PC-3 (cell line): ENCODE measurements around the gene BTD. TPM values are rescaled to one million over a fixed set of nuclear protein-coding genes. Genes with fewer than 3 reads are reported as not detected.

Experiments
- ATAC-seq: fragments of 200-7000 bp; cut with Tn5 transposase; 2 replicates; pipeline ENCODE4 v1.9.1; 2020; ENCODE audit warnings: mild to moderate bottlenecking, moderate library complexity
- BruUV-seq: library from RNA; stranded (reverse); fragments of 400-500 nt; replicated peaks from 2 replicates; lab custom pipeline; 2021; lab: Mats Ljungman, UMichigan
- CTCF ChIA-PET: fragments of 300-600 bp; sonication (Branson Sonifier 250); formaldehyde crosslinking; loops from one replicate; lab custom pipeline; 2022; ENCODE audit warnings: antibody characterized with exemption; lab: Charles Lee
- POLR2A ChIA-PET: fragments of 300-600 bp; sonication (Branson Sonifier 250); formaldehyde crosslinking; loops from one replicate; lab custom pipeline; 2022; ENCODE audit warnings: antibody characterized with exemption; ENCODE audit not compliant: unreplicated experiment; lab: Charles Lee
- DNase-seq: peaks from one replicate; pipeline ENCODE4 v3.0.0-alpha.2; 2015
- H2AFZ ChIP-seq: fragments of 300-600 bp; sonication (generic); 2 replicates; pipeline ENCODE4 v1.6.0; 2016; ENCODE audit warnings: antibody characterized with exemption, low read length
- H3F3A ChIP-seq: fragments of 300-600 bp; sonication (generic); one replicate; pipeline ENCODE4 v1.6.0; 2017; ENCODE audit warnings: antibody characterized with exemption, low read length, control low read depth, mild to moderate bottlenecking; ENCODE audit not compliant: unreplicated experiment
- H3K27ac ChIP-seq: fragments of 300-600 bp; sonication (generic); 2 replicates; pipeline ENCODE4 v1.5.1; 2016; ENCODE audit warnings: mild to moderate bottlenecking, low read length
- H3K27me3 ChIP-seq: fragments of 300-600 bp; sonication (generic); 2 replicates; pipeline ENCODE4 v1.6.1; 2016; ENCODE audit warnings: low read length, mixed read lengths
- H3K36me3 ChIP-seq: fragments of 300-600 bp; sonication (generic); 2 replicates; pipeline ENCODE4 v1.6.1; 2016; ENCODE audit warnings: low read depth, mixed run types, low read length, mixed read lengths
- H3K4me1 ChIP-seq: fragments of 300-600 bp; sonication (generic); 2 replicates; pipeline ENCODE4 v1.5.1; 2016; ENCODE audit warnings: low read length; ENCODE audit not compliant: insufficient read depth
- H3K4me2 ChIP-seq: fragments of 300-600 bp; sonication (generic); 2 replicates; pipeline ENCODE4 v1.6.0; 2016; ENCODE audit warnings: low read length
- H3K4me3 ChIP-seq: fragments of 300-600 bp; sonication (generic); 2 replicates; pipeline ENCODE4 v1.5.1; 2016; ENCODE audit warnings: mild to moderate bottlenecking, low read length, mixed read lengths
- H3K79me2 ChIP-seq: fragments of 300-600 bp; sonication (generic); 2 replicates; pipeline ENCODE4 v1.6.1; 2017; ENCODE audit warnings: low read length, mixed read lengths
- H3K9ac ChIP-seq: fragments of 300-600 bp; sonication (generic); 2 replicates; pipeline ENCODE4 v1.6.0; 2016; ENCODE audit warnings: mild to moderate bottlenecking, low read length
- H3K9me2 ChIP-seq: fragments of 300-600 bp; sonication (generic); replicated peaks from 2 replicates; pipeline ENCODE4 v1.6.1; 2016; ENCODE audit warnings: mixed run types, low read length, mixed read lengths
- H3K9me3 ChIP-seq: fragments of 300-600 bp; sonication (generic); 2 replicates; pipeline ENCODE4 v1.6.1; 2016; ENCODE audit warnings: low read length, mixed read lengths
- H4K20me1 ChIP-seq: fragments of 300-600 bp; sonication (generic); 2 replicates; pipeline ENCODE4 v1.6.1; 2016; ENCODE audit warnings: low read length, mixed read lengths
- EZH2 ChIP-seq: fragments of 300-600 bp; sonication (generic); IDR thresholded peaks from one replicate; pipeline ENCODE4 v1.6.1; 2017; ENCODE audit warnings: antibody characterized with exemption, mild to moderate bottlenecking, low read length; ENCODE audit not compliant: unreplicated experiment
- EZH2phosphoT487 ChIP-seq: fragments of 300-600 bp; sonication (generic); IDR thresholded peaks from 2 replicates; pipeline ENCODE4 v1.6.1; 2018; ENCODE audit warnings: mild to moderate bottlenecking, antibody characterized with exemption, low read length, borderline replicate concordance
- intact Hi-C: fragments of 100-400 bp; cut with micrococcal nuclease; formaldehyde crosslinking; loops from 2 replicates; pipeline ENCODE4 v1.9.0; 2023
- total RNA-seq: library from RNA; depleted of rRNA; stranded (reverse); fragments of >200 nt; gene quantifications from 2 replicates; pipeline ENCODE4 v1.2.3, GENCODE V29; 2014
- TF ChIP-seq, protein P1 (sequence below): fragments of 300-600 bp; sonication (generic); conservative IDR thresholded peaks from 2 replicates; pipeline ENCODE4 v1.5.1; 2017; ENCODE audit warnings: antibody characterized with exemption, low read depth, mild to moderate bottlenecking, low read length

The BTD gene
- total RNA-seq, 1 experiment from 2014 or later, result 11.7 TPM

GRCh38 chr3:15581471-15582394 is 19.8 kb upstream of the BTD start:
- CTCF ChIA-PET, result no interaction called here

DNA sequence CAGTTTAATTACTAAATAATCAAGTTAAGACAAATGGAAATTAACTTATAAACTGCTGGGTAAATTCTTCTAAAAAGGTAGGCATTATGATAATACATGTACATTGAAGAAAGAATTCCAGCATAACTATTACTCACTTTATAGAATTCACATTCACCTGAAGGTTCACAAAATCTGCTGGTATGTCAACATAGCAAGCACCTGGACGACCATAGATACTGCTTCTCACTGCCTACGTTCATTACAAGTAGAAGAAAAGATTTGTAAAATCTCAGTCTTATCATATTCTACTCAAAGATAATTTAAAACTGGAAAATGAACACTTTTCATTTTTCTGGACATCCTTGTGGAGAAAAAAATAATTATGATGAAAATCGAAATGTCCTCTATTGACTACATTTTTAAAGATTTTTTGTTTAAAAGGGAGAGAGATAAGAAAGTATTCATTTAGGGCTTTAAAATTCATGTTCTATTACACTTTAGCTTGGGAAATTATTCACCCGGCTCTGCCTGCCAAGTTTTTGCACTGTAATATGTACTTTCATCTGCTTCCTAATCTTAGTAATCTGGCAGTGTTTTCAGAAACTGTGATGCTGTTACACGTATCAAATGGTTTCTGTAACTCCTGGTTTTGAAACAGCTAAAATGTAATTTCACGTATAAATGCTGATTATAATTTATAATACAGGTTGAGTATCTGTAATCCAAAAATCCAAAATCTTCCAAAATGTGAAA is 16.3 kb upstream of the BTD start:
- no TSS peak for BruUV-seq
- Histone ChIP-seq H3K36me3 (peaks cover 25% of the 10 kb centered on the region), H3K4me1 (no peaks in the 10 kb centered on the region), H4K20me1 (no peaks in the 10 kb centered on the region), H3K27me3 (no peaks in the 10 kb centered on the region), H2AFZ (no peak overlapping the region), H3K4me2 (no peak overlapping the region), H3K79me2 (no peaks in the 10 kb centered on the region), H3F3A (no peaks in the 10 kb centered on the region), H3K9me2 (no peaks in the 10 kb centered on the region), H3K27ac (no peak overlapping the region), H3K4me3 (no peak overlapping the region), H3K9me3 (no peaks in the 10 kb centered on the region), H3K9ac (no peak overlapping the region)
- intact Hi-C loops, result no loop called here
- no peak for ATAC-seq
- POLR2A ChIA-PET, result no interaction called here
- DNase-seq, result no peak
- no peak for TF ChIP-seq EZH2
- no peak for TF ChIP-seq EZH2phosphoT487
- TF ChIP-seq, protein P1, sequence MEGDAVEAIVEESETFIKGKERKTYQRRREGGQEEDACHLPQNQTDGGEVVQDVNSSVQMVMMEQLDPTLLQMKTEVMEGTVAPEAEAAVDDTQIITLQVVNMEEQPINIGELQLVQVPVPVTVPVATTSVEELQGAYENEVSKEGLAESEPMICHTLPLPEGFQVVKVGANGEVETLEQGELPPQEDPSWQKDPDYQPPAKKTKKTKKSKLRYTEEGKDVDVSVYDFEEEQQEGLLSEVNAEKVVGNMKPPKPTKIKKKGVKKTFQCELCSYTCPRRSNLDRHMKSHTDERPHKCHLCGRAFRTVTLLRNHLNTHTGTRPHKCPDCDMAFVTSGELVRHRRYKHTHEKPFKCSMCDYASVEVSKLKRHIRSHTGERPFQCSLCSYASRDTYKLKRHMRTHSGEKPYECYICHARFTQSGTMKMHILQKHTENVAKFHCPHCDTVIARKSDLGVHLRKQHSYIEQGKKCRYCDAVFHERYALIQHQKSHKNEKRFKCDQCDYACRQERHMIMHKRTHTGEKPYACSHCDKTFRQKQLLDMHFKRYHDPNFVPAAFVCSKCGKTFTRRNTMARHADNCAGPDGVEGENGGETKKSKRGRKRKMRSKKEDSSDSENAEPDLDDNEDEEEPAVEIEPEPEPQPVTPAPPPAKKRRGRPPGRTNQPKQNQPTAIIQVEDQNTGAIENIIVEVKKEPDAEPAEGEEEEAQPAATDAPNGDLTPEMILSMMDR, result no peak
- CTCF ChIA-PET, result no interaction called here

More at GRCh38 chr3:15581471-15582394, 19.8 kb upstream of the BTD start:
- Histone ChIP-seq H3K9me2 (no peaks in the 10 kb centered on the region), H3F3A (no peaks in the 10 kb centered on the region), H3K9me3 (no peaks in the 10 kb centered on the region), H3K27me3 (no peaks in the 10 kb centered on the region), H3K27ac (no peak overlapping the region), H3K4me2 (no peak overlapping the region), H3K9ac (no peak overlapping the region), H3K4me3 (no peak overlapping the region), H3K4me1 (no peaks in the 10 kb centered on the region), H2AFZ (no peak overlapping the region), H3K36me3 (peaks cover 21% of the 10 kb centered on the region; the same call in 1 of the 2 replicates), H3K79me2 (no peaks in the 10 kb centered on the region), H4K20me1 (no peaks in the 10 kb centered on the region)
- ATAC-seq (no peak), DNase-seq (no peak)
- POLR2A ChIA-PET, result no interaction called here
- no TSS peak for BruUV-seq
- intact Hi-C loops, result no loop called here
- TF ChIP-seq EZH2 (no peak), EZH2phosphoT487 (no peak)
- TF ChIP-seq, protein P1, result no peak
